ENCODE data around the gene LHPP.

GRCh38 chr10:124596116-124596785, 134.6 kb downstream of the LHPP start:
- TF ChIP-seq POLR2A (IDR thresholded peaks at IDR 0.05) (no peak), CTCF (IDR thresholded peaks at IDR 0.05) (no peak), EP300 (IDR thresholded peaks at IDR 0.05) (no peak), POLR2AphosphoS5 (IDR thresholded peaks at IDR 0.05) (no peak)
